ENCODE data around the gene FGF23.
"Not testable (repeated sequence)": the region's sequence is repeated elsewhere in the genome, so short reads cannot be mapped to it uniquely, and the experiment has no call there.

The FGF23 gene

GRCh38 chr12:4379405-4379804 lies at the start of gene FGF23:
FGF23 (minus strand) TSS chr12:4379712; CDS start chr12:4379582, 130 bp downstream.
- DNase-seq = no peak

- no peak for DNase-seq
Measured at GRCh38 chr12:4424422-4424821, 44.9 kb upstream of the FGF23 start.

GRCh38 chr12:4423528-4424195 lies 44.1 kb upstream of the FGF23 start:
- DNase-seq = no peak

GRCh38 chr12:4422985-4423384 lies 43.5 kb upstream of the FGF23 start:
- DNase-seq = no peak

- DNase-seq = no peak
Measured at GRCh38 chr12:4421590-4422031, 42.1 kb upstream of the FGF23 start.

GRCh38 chr12:4420138-4420670 lies 40.7 kb upstream of the FGF23 start:
- DNase-seq = no peak

- DNase-seq = no peak
Measured at GRCh38 chr12:4418913-4419312, 39.4 kb upstream of the FGF23 start.

- DNase-seq = no peak
Measured at GRCh38 chr12:4417936-4418335, 38.4 kb upstream of the FGF23 start.

- no peak for DNase-seq
Measured at GRCh38 chr12:4417455-4417854, 37.9 kb upstream of the FGF23 start.

- no peak for DNase-seq
Measured at GRCh38 chr12:4416276-4416675, 36.8 kb upstream of the FGF23 start.

GRCh38 chr12:4412465-4412864 lies 33.0 kb upstream of the FGF23 start:
- DNase-seq = no peak

GRCh38 chr12:4412056-4412455 lies 32.5 kb upstream of the FGF23 start:
- DNase-seq = no peak

GRCh38 chr12:4407136-4407535 lies 27.6 kb upstream of the FGF23 start:
- no peak for DNase-seq

- not testable (repeated sequence) for DNase-seq
Measured at GRCh38 chr12:4404877-4405637, 25.5 kb upstream of the FGF23 start.

GRCh38 chr12:4402996-4403395 lies 23.5 kb upstream of the FGF23 start:
- DNase-seq = no peak

- DNase-seq = no peak
Measured at GRCh38 chr12:4401117-4401516, 21.6 kb upstream of the FGF23 start.

GRCh38 chr12:4395818-4396217 lies 16.3 kb upstream of the FGF23 start:
- DNase-seq = no peak

- DNase-seq = no peak
Measured at GRCh38 chr12:4393211-4393610, 13.7 kb upstream of the FGF23 start.

- no peak for DNase-seq
Measured at GRCh38 chr12:4392223-4392742, 12.8 kb upstream of the FGF23 start.

- DNase-seq = no peak
Measured at GRCh38 chr12:4388662-4389061, 9.2 kb upstream of the FGF23 start.

GRCh38 chr12:4388032-4388431 lies 8.5 kb upstream of the FGF23 start:
- DNase-seq = no peak

GRCh38 chr12:4387607-4388006 lies 8.1 kb upstream of the FGF23 start:
- DNase-seq = no peak

- DNase-seq = no peak
Measured at GRCh38 chr12:4386801-4387200, 7.3 kb upstream of the FGF23 start.

GRCh38 chr12:4383304-4383865 lies 3.9 kb upstream of the FGF23 start:
- no peak for DNase-seq

All from activated naive CD4-positive, alpha-beta T cell treated with Interleukin-2 at 50 U/mL for 16 hours (primary cell).